ENCODE results near the gene RGS3. TPM values are rescaled to one million over a fixed set of nuclear protein-coding genes. Genes with fewer than 3 reads are reported as not detected.
A peak's percentile ranks its signal among the peaks of the same experiment; 100 is the strongest.

RGS3 gene
- total RNA-seq, 4 donors from 2014 or later, result 43.9 to 122 (median 72.7) TPM

DNA sequence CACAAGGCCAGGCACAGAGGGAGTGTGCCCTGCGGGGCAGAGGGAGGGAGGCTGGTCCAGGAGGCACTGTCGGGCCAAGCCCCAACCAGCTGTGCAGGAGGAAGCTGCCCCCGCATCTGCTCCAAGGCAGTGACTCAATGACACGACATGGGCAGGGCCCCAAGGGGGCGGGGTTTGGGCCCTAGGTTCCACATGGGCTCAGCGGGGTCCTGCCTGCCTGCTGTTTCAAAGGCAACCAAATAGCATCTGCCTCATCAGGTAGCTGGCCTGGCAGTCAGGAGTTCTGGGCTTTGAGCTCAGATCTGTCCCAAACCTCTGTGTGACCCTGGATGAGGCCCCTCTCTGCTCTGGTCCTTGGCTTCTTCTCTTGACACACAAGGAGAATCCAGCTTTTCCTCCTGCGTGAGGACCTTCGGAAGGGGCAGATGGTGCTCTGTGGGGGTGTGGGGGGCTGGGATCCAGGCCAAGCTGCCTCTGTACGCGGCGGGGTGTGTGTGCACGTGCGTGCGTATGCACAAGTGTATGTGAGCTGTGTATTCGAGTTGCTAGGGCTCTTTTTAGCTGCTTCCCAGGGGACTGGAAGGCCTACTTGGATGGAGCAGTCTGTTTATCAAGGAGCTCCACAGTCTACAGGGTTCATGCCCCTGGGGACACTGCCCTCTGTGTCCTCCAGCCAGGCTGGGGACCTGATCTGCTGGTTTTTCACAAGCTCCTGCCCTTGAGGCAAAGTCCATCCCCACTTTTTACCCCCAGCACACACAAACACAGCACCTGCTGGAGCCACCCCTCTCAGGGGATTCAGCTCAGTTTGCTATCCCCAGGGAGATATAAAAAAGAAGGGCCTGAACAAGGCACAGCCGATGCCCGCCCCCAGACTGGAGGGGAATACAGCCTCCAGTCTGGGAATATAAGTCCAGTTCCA lies 138.9 kb downstream of the RGS3 start:
- H3K27ac ChIP-seq, result peak overlapping the region in 3 of 4 donors; percentile 38 to 59 (median 51)
- peaks cover 0 to 58% (median 23%) of the 10 kb centered on the region in 3 donors for H3K4me1 ChIP-seq
- peak; percentile 65 for ATAC-seq

GRCh38 chr9:113603048-113603375 lies 139.5 kb downstream of the RGS3 start:
- no peak overlapping the region for H3K4me3 ChIP-seq
- H3K27ac ChIP-seq, result peak overlapping the region in 2 of 4 donors; percentile 51 to 59
- WGBS, 2 donors (ENCODE audit: low coverage in 1 of 2), result 87 to 90% methylated on average over 3 of the region's 8 CpGs
- TF ChIP-seq CTCF (IDR thresholded peaks at IDR 0.05) (no peak), POLR2A (IDR thresholded peaks at IDR 0.05) (no peak), POLR2AphosphoS5 (IDR thresholded peaks at IDR 0.05) (no peak), EP300 (IDR thresholded peaks at IDR 0.05) (no peak)
- peaks cover 0 to 52% (median 23%) of the 10 kb centered on the region in 3 donors for H3K4me1 ChIP-seq
- H3K27me3 ChIP-seq, result no peaks in the 10 kb centered on the region
- peaks cover 0 to 9% of the 10 kb centered on the region in 2 donors for H3K36me3 ChIP-seq
- H3K9me3 ChIP-seq, result no peaks in the 10 kb centered on the region
- ATAC-seq, result no peak

More for the DNA sequence above, 138.9 kb downstream of the RGS3 start:
- H3K36me3 ChIP-seq, result peaks cover 0 to 15% of the 10 kb centered on the region in 2 donors
- 28% methylated on average over 4 of the region's 17 CpGs; no CpG with 5 or more reads in 1 of the 2 donors for WGBS, 2 donors (ENCODE audit: low coverage in 1 of 2)
- no peaks in the 10 kb centered on the region for H3K27me3 ChIP-seq
- H3K9me3 ChIP-seq, result no peaks in the 10 kb centered on the region
- H3K4me3 ChIP-seq, result no peak overlapping the region
- TF ChIP-seq POLR2A (IDR thresholded peaks at IDR 0.05), result no peak
- peak; percentile 64 for TF ChIP-seq POLR2AphosphoS5 (IDR thresholded peaks at IDR 0.05)

GRCh38 chr9:113603773-113604172 lies 140.2 kb downstream of the RGS3 start:
- H3K4me3 ChIP-seq, result no peak overlapping the region
- no peak overlapping the region for H3K27ac ChIP-seq
- WGBS, 2 donors (ENCODE audit: low coverage in 1 of 2), result 94 to 97% methylated on average over 4 to 5 of the region's 5 CpGs
- no peaks in the 10 kb centered on the region for H3K9me3 ChIP-seq
- H3K36me3 ChIP-seq, result peaks cover 0 to 1% of the 10 kb centered on the region in 2 donors
- H3K4me1 ChIP-seq, result peaks cover 0 to 51% (median 23%) of the 10 kb centered on the region in 3 donors
- TF ChIP-seq POLR2A (IDR thresholded peaks at IDR 0.05) (no peak), EP300 (IDR thresholded peaks at IDR 0.05) (no peak), POLR2AphosphoS5 (IDR thresholded peaks at IDR 0.05) (no peak), CTCF (IDR thresholded peaks at IDR 0.05) (no peak)
- no peaks in the 10 kb centered on the region for H3K27me3 ChIP-seq
- ATAC-seq, result no peak

DNA sequence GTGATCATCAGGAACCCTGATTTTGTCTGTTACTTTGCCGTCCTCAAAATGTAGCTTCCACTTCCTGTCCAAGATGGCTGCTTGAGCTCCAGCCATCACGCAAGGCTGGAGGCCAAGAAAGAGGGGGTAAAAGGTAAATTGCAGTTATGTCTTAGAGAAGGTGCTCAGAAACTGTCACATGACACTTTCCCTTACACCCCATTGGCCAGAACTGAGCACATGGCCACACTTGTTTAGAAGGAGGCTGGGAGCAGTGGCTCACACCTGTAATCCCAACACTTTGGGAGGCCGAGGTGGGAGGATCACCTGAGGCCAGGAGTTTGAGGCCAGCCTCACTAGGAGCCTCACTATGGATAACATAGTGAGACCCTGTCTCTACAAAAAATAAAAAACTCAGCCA lies 140.9 kb downstream of the RGS3 start:
- H3K4me1 ChIP-seq, result peaks cover 0 to 51% (median 26%) of the 10 kb centered on the region in 3 donors
- no peaks in the 10 kb centered on the region for H3K27me3 ChIP-seq
- no peak overlapping the region for H3K27ac ChIP-seq
- no peaks in the 10 kb centered on the region for H3K9me3 ChIP-seq
- no peaks in the 10 kb centered on the region for H3K36me3 ChIP-seq
- no peak for ATAC-seq
- 80 to 92% methylated on average over 2 of the region's 3 CpGs for WGBS, 2 donors (ENCODE audit: low coverage in 1 of 2)
- no peak for TF ChIP-seq POLR2AphosphoS5 (IDR thresholded peaks at IDR 0.05)
- no peak for TF ChIP-seq CTCF (IDR thresholded peaks at IDR 0.05)
- no peak for TF ChIP-seq EP300 (IDR thresholded peaks at IDR 0.05)
- no peak for TF ChIP-seq POLR2A (IDR thresholded peaks at IDR 0.05)
- no peak overlapping the region for H3K4me3 ChIP-seq

- H3K4me1 ChIP-seq, result peaks cover 0 to 48% (median 27%) of the 10 kb centered on the region in 3 donors
- ATAC-seq, result no peak
- no peaks in the 10 kb centered on the region for H3K36me3 ChIP-seq
- H3K9me3 ChIP-seq, result no peaks in the 10 kb centered on the region
- 77 to 79% methylated on average over 4 to 6 of the region's 6 CpGs for WGBS, 2 donors (ENCODE audit: low coverage in 1 of 2)
- TF ChIP-seq POLR2AphosphoS5 (IDR thresholded peaks at IDR 0.05), result no peak
- TF ChIP-seq CTCF (IDR thresholded peaks at IDR 0.05), result no peak
- no peak for TF ChIP-seq EP300 (IDR thresholded peaks at IDR 0.05)
- no peak for TF ChIP-seq POLR2A (IDR thresholded peaks at IDR 0.05)
- no peaks in the 10 kb centered on the region for H3K27me3 ChIP-seq
- H3K27ac ChIP-seq, result no peak overlapping the region
- H3K4me3 ChIP-seq, result no peak overlapping the region
Measured at GRCh38 chr9:113606510-113606909, 143.0 kb downstream of the RGS3 start.

Data from gastroesophageal sphincter (tissue), 4 donors.